ENCODE data around the gene PHYKPL.

GRCh38 chr5:178221282-178221681 is 11.3 kb downstream of the PHYKPL start:
- TF ChIP-seq, protein P1, sequence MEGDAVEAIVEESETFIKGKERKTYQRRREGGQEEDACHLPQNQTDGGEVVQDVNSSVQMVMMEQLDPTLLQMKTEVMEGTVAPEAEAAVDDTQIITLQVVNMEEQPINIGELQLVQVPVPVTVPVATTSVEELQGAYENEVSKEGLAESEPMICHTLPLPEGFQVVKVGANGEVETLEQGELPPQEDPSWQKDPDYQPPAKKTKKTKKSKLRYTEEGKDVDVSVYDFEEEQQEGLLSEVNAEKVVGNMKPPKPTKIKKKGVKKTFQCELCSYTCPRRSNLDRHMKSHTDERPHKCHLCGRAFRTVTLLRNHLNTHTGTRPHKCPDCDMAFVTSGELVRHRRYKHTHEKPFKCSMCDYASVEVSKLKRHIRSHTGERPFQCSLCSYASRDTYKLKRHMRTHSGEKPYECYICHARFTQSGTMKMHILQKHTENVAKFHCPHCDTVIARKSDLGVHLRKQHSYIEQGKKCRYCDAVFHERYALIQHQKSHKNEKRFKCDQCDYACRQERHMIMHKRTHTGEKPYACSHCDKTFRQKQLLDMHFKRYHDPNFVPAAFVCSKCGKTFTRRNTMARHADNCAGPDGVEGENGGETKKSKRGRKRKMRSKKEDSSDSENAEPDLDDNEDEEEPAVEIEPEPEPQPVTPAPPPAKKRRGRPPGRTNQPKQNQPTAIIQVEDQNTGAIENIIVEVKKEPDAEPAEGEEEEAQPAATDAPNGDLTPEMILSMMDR (IDR thresholded peaks at IDR 0.05; ENCODE audit: borderline replicate concordance, extremely low read depth, low read length, poor library complexity, severe bottlenecking), result no peak
- no peak for TF ChIP-seq EZH2 (IDR thresholded peaks at IDR 0.05; ENCODE audit: borderline replicate concordance, low read depth, low read length, severe bottlenecking)
